SW480 (cell line): ENCODE measurements around the gene AKR1C2.
"Not testable (repeated sequence)": the region's sequence is repeated elsewhere in the genome, so short reads cannot be mapped to it uniquely, and the experiment has no call there.

Experiments
- DNase-seq: peaks from one replicate; pipeline ENCODE4 v3.0.0-alpha.2; 2016; ENCODE audit warnings: low spot score

AKR1C2 gene

GRCh38 chr10:5023177-5023805 lies 19.6 kb upstream of the AKR1C2 start:
- no peak for DNase-seq

GRCh38 chr10:5021624-5022290 lies 18.1 kb upstream of the AKR1C2 start:
- DNase-seq = not testable (repeated sequence)

GRCh38 chr10:5019770-5020612 lies 16.3 kb upstream of the AKR1C2 start:
- DNase-seq = not testable (repeated sequence)

- DNase-seq = peak; percentile 13
Observed at GRCh38 chr10:5018671-5019277, 15.1 kb upstream of the AKR1C2 start.

- no peak for DNase-seq
Observed at GRCh38 chr10:5018134-5018533, 14.5 kb upstream of the AKR1C2 start.

GRCh38 chr10:5014936-5015335 lies 11.3 kb upstream of the AKR1C2 start:
- DNase-seq = peak; percentile 46

- DNase-seq = not testable (repeated sequence)
Observed at GRCh38 chr10:5014200-5014910, 10.7 kb upstream of the AKR1C2 start.

- no peak for DNase-seq
Observed at GRCh38 chr10:5013385-5013784, 9.7 kb upstream of the AKR1C2 start.

GRCh38 chr10:5012595-5012994 lies 8.9 kb upstream of the AKR1C2 start:
- no peak for DNase-seq

- DNase-seq = not testable (repeated sequence)
Observed at GRCh38 chr10:5011392-5011791, 7.7 kb upstream of the AKR1C2 start.

- DNase-seq = not testable (repeated sequence)
Observed at GRCh38 chr10:5010043-5010442, 6.4 kb upstream of the AKR1C2 start.

GRCh38 chr10:5008857-5009548 lies 5.3 kb upstream of the AKR1C2 start:
- not testable (repeated sequence) for DNase-seq

- DNase-seq = not testable (repeated sequence)
Observed at GRCh38 chr10:5004501-5004900, 844 bp upstream of the AKR1C2 start.

- not testable (repeated sequence) for DNase-seq
Observed at GRCh38 chr10:5004030-5004385, 351 bp upstream of the AKR1C2 start.

- DNase-seq = no peak
Observed at GRCh38 chr10:5002013-5002727, 1.5 kb downstream of the AKR1C2 start.

- no peak for DNase-seq
Observed at GRCh38 chr10:4998671-4999070, 5.0 kb downstream of the AKR1C2 start.

GRCh38 chr10:4994260-4994659 lies 9.4 kb downstream of the AKR1C2 start:
- DNase-seq = not testable (repeated sequence)

- not testable (repeated sequence) for DNase-seq
Observed at GRCh38 chr10:4992564-4992963, 11.1 kb downstream of the AKR1C2 start.

- DNase-seq = not testable (repeated sequence)
Observed at GRCh38 chr10:4991463-4991862, 12.2 kb downstream of the AKR1C2 start.

GRCh38 chr10:4990217-4990616 lies 13.4 kb downstream of the AKR1C2 start:
- DNase-seq = no peak
